Measurements from ENCODE around the gene FYN.

- TF ChIP-seq CTCF (IDR thresholded peaks at IDR 0.05) (no peak), POLR2A (IDR thresholded peaks at IDR 0.05) (no peak)
Measured at GRCh38 chr6:111723412-111723970, 149.8 kb downstream of the FYN start.
